Adipocyte (in vitro differentiated cells): ENCODE measurements around the gene MZT2A.
"Not testable (repeated sequence)": the region's sequence is repeated elsewhere in the genome, so short reads cannot be mapped to it uniquely, and the experiment has no call there.

Experiments used
- DNase-seq: peaks from one replicate; pipeline ENCODE4 v3.0.0-alpha.2; 2015; ENCODE audit warnings: low read depth
- H3K27me3 ChIP-seq: replicated peaks from 2 replicates; pipeline ENCODE4 v1.7.0; 2013; ENCODE audit warnings: mild to moderate bottlenecking, low read length, moderate library complexity; ENCODE audit not compliant: control insufficient read depth, insufficient read depth
- H3K36me3 ChIP-seq: 2 replicates; pipeline ENCODE4 v1.7.0; 2013; ENCODE audit warnings: low read length, mild to moderate bottlenecking, moderate library complexity; ENCODE audit not compliant: control insufficient read depth, insufficient read depth, severe bottlenecking
- H3K4me1 ChIP-seq: 2 replicates; pipeline ENCODE4 v1.7.0; 2013; ENCODE audit warnings: mild to moderate bottlenecking, low read length, moderate library complexity; ENCODE audit not compliant: control insufficient read depth, insufficient read depth
- H3K4me3 ChIP-seq: 2 replicates; pipeline ENCODE4 v1.7.0; 2013; ENCODE audit warnings: mild to moderate bottlenecking, low read length, moderate library complexity
- H3K9ac ChIP-seq: 2 replicates; pipeline ENCODE4 v1.7.0; 2013; ENCODE audit warnings: mild to moderate bottlenecking, low read length, moderate library complexity
- H3K9me3 ChIP-seq: 2 replicates; pipeline ENCODE4 v1.7.0; 2013; ENCODE audit warnings: mild to moderate bottlenecking, low read length, moderate library complexity; ENCODE audit not compliant: control insufficient read depth

Gene MZT2A

GRCh38 chr2:131530626-131531344 lies 38.6 kb upstream of the MZT2A start:
- not testable (repeated sequence) for H3K9me3 ChIP-seq, H3K4me3 ChIP-seq, H3K4me1 ChIP-seq, H3K27me3 ChIP-seq, DNase-seq, H3K9ac ChIP-seq, H3K36me3 ChIP-seq

GRCh38 chr2:131529864-131530445 lies 37.8 kb upstream of the MZT2A start:
- not testable (repeated sequence) for H3K9ac ChIP-seq, DNase-seq, H3K4me3 ChIP-seq, H3K36me3 ChIP-seq, H3K9me3 ChIP-seq, H3K27me3 ChIP-seq, H3K4me1 ChIP-seq

- not testable (repeated sequence) for H3K9me3 ChIP-seq, DNase-seq, H3K4me3 ChIP-seq, H3K27me3 ChIP-seq, H3K9ac ChIP-seq, H3K36me3 ChIP-seq, H3K4me1 ChIP-seq
Measured at GRCh38 chr2:131528981-131529863, 37.0 kb upstream of the MZT2A start.

- H3K9ac ChIP-seq = peak within 1 kb of the TSS; percentile 39
- not testable (repeated sequence) for H3K9me3 ChIP-seq, H3K36me3 ChIP-seq, H3K4me1 ChIP-seq, H3K27me3 ChIP-seq
- H3K4me3 ChIP-seq = peak within 1 kb of the TSS; percentile 69
- DNase-seq = peak; percentile 73
Measured at GRCh38 chr2:131527131-131528001, 35.2 kb upstream of the MZT2A start, which contains the start of gene CCDC74A. TSS of gene CCDC74A (plus strand) at chr2:131527888. CDS start at chr2:131527971, 83 bp downstream.

GRCh38 chr2:131525256-131525655 lies 33.1 kb upstream of the MZT2A start:
- not testable (repeated sequence) for H3K4me1 ChIP-seq, H3K36me3 ChIP-seq, H3K9me3 ChIP-seq, H3K27me3 ChIP-seq, H3K4me3 ChIP-seq, DNase-seq, H3K9ac ChIP-seq

- peaks cover 7% of the 10 kb centered on the region for H3K36me3 ChIP-seq
Measured at GRCh38 chr2:131521961-131522781, 30.0 kb upstream of the MZT2A start.

GRCh38 chr2:131521524-131521923 lies 29.3 kb upstream of the MZT2A start:
- not testable (repeated sequence) for H3K4me3 ChIP-seq, DNase-seq, H3K36me3 ChIP-seq, H3K27me3 ChIP-seq, H3K4me1 ChIP-seq, H3K9ac ChIP-seq, H3K9me3 ChIP-seq

More at GRCh38 chr2:131521961-131522781, 30.0 kb upstream of the MZT2A start:
- no peaks in the 10 kb centered on the region for H3K9me3 ChIP-seq
- H3K4me1 ChIP-seq = no peaks in the 10 kb centered on the region
- H3K9ac ChIP-seq = no peak overlapping the region
- DNase-seq = no peak
- H3K27me3 ChIP-seq = no peaks in the 10 kb centered on the region
- no peak overlapping the region for H3K4me3 ChIP-seq

GRCh38 chr2:131520526-131520925 lies 28.3 kb upstream of the MZT2A start:
- no peaks in the 10 kb centered on the region for H3K27me3 ChIP-seq
- no peaks in the 10 kb centered on the region for H3K4me1 ChIP-seq
- H3K36me3 ChIP-seq = peaks cover 7% of the 10 kb centered on the region
- no peaks in the 10 kb centered on the region for H3K9me3 ChIP-seq
- H3K4me3 ChIP-seq = no peak overlapping the region
- H3K9ac ChIP-seq = no peak overlapping the region
- no peak for DNase-seq

GRCh38 chr2:131519871-131520470 lies 27.8 kb upstream of the MZT2A start:
- not testable (repeated sequence) for H3K9me3 ChIP-seq, H3K4me1 ChIP-seq, H3K9ac ChIP-seq, H3K36me3 ChIP-seq, DNase-seq, H3K27me3 ChIP-seq, H3K4me3 ChIP-seq

- no peaks in the 10 kb centered on the region for H3K27me3 ChIP-seq
- DNase-seq = no peak
- peaks cover 7% of the 10 kb centered on the region for H3K36me3 ChIP-seq
Measured at GRCh38 chr2:131519466-131519865, 27.3 kb upstream of the MZT2A start.

More at GRCh38 chr2:131519466-131519865, 27.3 kb upstream of the MZT2A start:
- Histone ChIP-seq H3K4me3 (no peak overlapping the region), H3K4me1 (no peaks in the 10 kb centered on the region), H3K9me3 (no peaks in the 10 kb centered on the region), H3K9ac (no peak overlapping the region)
